K562 treated with DMSO at 1 percent for 48 hours (cell line): ENCODE measurements around the gene EXOC2. TPM values are rescaled to one million over a fixed set of nuclear protein-coding genes. Genes with fewer than 3 reads are reported as not detected.

Source experiments
- total RNA-seq: library from RNA; unstranded; fragments of 300-600 nt; gene quantifications from 2 replicates; pipeline ENCODE4 v1.2.3, GENCODE V29; 2022; ENCODE audit warnings: low replicate concordance; ENCODE audit errors: extremely low read depth

The EXOC2 gene, protein sequence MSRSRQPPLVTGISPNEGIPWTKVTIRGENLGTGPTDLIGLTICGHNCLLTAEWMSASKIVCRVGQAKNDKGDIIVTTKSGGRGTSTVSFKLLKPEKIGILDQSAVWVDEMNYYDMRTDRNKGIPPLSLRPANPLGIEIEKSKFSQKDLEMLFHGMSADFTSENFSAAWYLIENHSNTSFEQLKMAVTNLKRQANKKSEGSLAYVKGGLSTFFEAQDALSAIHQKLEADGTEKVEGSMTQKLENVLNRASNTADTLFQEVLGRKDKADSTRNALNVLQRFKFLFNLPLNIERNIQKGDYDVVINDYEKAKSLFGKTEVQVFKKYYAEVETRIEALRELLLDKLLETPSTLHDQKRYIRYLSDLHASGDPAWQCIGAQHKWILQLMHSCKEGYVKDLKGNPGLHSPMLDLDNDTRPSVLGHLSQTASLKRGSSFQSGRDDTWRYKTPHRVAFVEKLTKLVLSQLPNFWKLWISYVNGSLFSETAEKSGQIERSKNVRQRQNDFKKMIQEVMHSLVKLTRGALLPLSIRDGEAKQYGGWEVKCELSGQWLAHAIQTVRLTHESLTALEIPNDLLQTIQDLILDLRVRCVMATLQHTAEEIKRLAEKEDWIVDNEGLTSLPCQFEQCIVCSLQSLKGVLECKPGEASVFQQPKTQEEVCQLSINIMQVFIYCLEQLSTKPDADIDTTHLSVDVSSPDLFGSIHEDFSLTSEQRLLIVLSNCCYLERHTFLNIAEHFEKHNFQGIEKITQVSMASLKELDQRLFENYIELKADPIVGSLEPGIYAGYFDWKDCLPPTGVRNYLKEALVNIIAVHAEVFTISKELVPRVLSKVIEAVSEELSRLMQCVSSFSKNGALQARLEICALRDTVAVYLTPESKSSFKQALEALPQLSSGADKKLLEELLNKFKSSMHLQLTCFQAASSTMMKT
- total RNA-seq, result not detected in 2 replicates

DNA sequence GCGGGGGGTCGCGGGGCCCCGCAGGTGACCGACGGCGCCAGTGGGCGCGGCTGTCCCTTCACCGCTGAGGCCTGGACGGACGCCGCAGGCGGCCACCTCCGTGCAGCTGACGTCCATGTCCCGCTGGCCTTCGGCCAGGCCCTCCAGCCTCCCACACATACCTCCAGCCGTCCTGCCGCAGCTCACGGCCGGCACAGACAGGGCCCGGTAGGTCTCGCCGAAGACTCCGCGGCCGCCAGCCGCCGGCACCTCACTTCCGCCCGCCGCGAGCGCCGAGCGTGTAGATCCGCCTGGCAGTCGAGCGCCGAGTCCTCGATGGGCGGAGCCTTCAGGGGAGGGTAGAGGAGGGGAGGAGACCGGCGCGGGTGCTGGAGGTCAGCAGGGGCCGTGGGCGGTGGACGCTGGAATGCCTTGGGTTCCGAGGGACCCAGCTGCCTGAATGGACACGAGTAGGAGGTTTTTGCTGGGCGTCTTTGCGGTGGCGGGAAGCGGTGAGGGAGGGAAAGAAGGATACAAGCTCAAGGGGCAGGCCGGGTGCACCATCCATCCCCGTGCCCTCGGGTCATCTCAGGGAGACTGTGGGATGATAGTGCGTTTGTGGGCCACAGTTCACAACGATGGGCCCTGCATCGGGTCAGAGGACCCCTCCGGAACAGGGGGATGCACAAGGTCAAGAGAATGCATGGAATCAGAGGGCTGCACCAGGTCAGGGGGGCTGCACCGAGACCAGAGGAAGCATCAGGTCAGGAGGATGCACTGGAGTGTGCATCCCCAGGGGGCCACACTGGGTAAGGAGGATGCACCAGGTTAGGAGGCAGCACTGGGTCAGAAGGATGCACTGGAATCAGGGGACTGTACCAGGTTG lies at the start of gene EXOC2:
EXOC2 (minus strand) TSS at position 282 of the 865 bp plus-strand sequence. CDS start 55,321 bp downstream, outside the sequence.

DNA sequence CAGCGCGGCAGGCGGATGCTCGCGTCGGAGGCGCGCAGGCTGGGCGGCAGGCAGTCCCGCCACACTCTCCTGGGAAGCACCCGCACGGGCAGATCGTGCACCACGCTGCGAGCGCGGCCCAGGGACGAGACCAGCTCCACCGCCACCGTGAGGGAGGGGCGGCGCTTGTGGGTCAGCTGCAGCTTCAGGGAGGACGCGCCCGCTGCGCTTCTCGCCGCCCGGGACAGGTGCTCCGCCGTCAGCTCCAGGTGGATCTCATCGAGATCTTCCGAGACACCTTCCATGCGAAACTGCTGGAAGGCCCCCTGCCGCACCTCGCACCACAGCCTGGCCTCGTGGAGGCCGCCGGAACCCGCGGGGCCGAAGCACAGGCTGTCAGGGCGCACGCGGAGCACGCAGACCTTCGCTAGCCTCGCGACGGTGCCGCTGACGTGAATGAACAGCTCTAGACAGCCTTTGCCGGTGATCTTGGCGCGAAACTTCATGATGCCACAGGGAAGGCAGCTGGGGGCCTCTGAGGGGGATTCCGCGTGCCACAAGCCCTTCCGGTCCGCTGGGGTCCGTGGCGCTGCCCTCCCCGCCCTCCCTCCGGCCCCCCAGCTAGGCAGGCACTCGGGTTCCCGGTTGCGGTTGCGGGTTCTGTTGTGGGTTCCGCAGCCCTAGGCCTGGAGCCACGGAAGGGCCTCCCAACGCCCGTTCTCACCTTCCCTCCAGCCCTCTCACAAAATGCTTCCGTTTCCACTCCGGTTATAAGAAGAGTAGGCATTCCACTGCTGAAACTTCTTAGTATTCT lies 36.3 kb downstream of the EXOC2 start, which contains the start of gene HUS1B:
HUS1B (minus strand) TSS at position 641 of the 793 bp plus-strand sequence; CDS start at position 485, 156 bp downstream.

Other genes with a start within 250 kb of the EXOC2 start
- gene HUS1B, start 36.0 kb downstream of the EXOC2 start, total RNA-seq, result not detected in 2 replicates